WTC11 (cell line): ENCODE data around the gene SELENOP. TPM values are rescaled to one million over a fixed set of nuclear protein-coding genes. Genes with fewer than 3 reads are reported as not detected.
A peak's percentile ranks its signal among the peaks of the same experiment; 100 is the strongest.

Source experiments
- ATAC-seq: fragments of 200-7000 bp; cut with Tn5 transposase; 2 replicates; pipeline ENCODE4 v1.10.0; 2021; ENCODE audit warnings: mild to moderate bottlenecking, moderate library complexity
- CTCF ChIA-PET: fragments of 300-600 bp; sonication (Branson Sonifier 250); formaldehyde crosslinking; loops from one replicate; lab custom pipeline; 2021; ENCODE audit warnings: antibody characterized with exemption; lab: Charles Lee
- POLR2A ChIA-PET: fragments of 350-600 bp; sonication (Branson Sonifier 250); formaldehyde crosslinking; loops from one replicate; lab custom pipeline; 2021; ENCODE audit warnings: antibody characterized with exemption; lab: Charles Lee
- DNase-seq: peaks from one replicate; pipeline ENCODE4 v3.0.0; 2021; ENCODE audit warnings: low spot score
- H3K27ac Mint-ChIP-seq: 2 replicates; pipeline ENCODE4 v1.8.0; 2021; ENCODE audit warnings: mixed read lengths
- H3K27me3 Mint-ChIP-seq: 2 replicates; pipeline ENCODE4 v1.8.0; 2021; ENCODE audit warnings: low read depth, mild to moderate bottlenecking, moderate library complexity, mixed read lengths
- H3K36me3 Mint-ChIP-seq: 2 replicates; pipeline ENCODE4 v1.8.0; 2021; ENCODE audit warnings: mixed read lengths
- H3K4me1 Mint-ChIP-seq: 2 replicates; pipeline ENCODE4 v1.8.0; 2022; ENCODE audit warnings: mixed read lengths
- H3K4me3 Mint-ChIP-seq: 2 replicates; pipeline ENCODE4 v1.8.0; 2021; ENCODE audit warnings: mild to moderate bottlenecking, moderate library complexity, mixed read lengths
- H3K9me3 Mint-ChIP-seq: 2 replicates; pipeline ENCODE4 v1.8.0; 2021; ENCODE audit warnings: mixed read lengths
- CBFB ChIP-seq: sonication (generic); formaldehyde crosslinking; IDR thresholded peaks from 2 replicates; pipeline ENCODE4 v1.8.1; 2022; ENCODE audit warnings: mild to moderate bottlenecking, low read depth, missing genetic modification reagents
- ELF4 ChIP-seq: sonication (generic); formaldehyde crosslinking; IDR thresholded peaks from 2 replicates; pipeline ENCODE4 v1.8.1; 2022; ENCODE audit warnings: low read depth, mild to moderate bottlenecking, moderate library complexity, missing genetic modification reagents
- EMX1 ChIP-seq: fragments of 250-450 bp; sonication (Bioruptor Pico); IDR thresholded peaks from 2 replicates; pipeline ENCODE4 v1.8.0; 2021; ENCODE audit warnings: mild to moderate bottlenecking
- ETV6 ChIP-seq: sonication (generic); formaldehyde crosslinking; IDR thresholded peaks from 2 replicates; pipeline ENCODE4 v1.8.1; 2022; ENCODE audit warnings: mild to moderate bottlenecking, missing genetic modification reagents
- KAT7 ChIP-seq: sonication (generic); formaldehyde crosslinking; IDR thresholded peaks from 2 replicates; pipeline ENCODE4 v1.8.1; 2023; ENCODE audit warnings: missing genetic modification reagents, mild to moderate bottlenecking, borderline replicate concordance
- NFYB ChIP-seq: sonication (generic); formaldehyde crosslinking; conservative IDR thresholded peaks from 2 replicates; pipeline ENCODE4 v1.8.0; 2022; ENCODE audit warnings: low read depth, missing genetic modification reagents
- NR1H2 ChIP-seq: sonication (generic); formaldehyde crosslinking; IDR thresholded peaks from 2 replicates; pipeline ENCODE4 v1.9.0; 2021; ENCODE audit warnings: mild to moderate bottlenecking, moderate library complexity, missing genetic modification reagents
- OVOL2 ChIP-seq: fragments of 250-450 bp; sonication (Bioruptor Pico); IDR thresholded peaks from 2 replicates; pipeline ENCODE4 v1.9.0; 2021; ENCODE audit warnings: mild to moderate bottlenecking, borderline replicate concordance
- RELA ChIP-seq: sonication (generic); formaldehyde crosslinking; IDR thresholded peaks from 2 replicates; pipeline ENCODE4 v1.8.1; 2022; ENCODE audit warnings: missing genetic modification reagents, mild to moderate bottlenecking, borderline replicate concordance
- SMAD4 ChIP-seq: sonication (generic); formaldehyde crosslinking; IDR thresholded peaks from 2 replicates; pipeline ENCODE4 v1.8.0; 2022; ENCODE audit warnings: mild to moderate bottlenecking, missing genetic modification reagents
- SOX15 ChIP-seq: fragments of 250-450 bp; sonication (Bioruptor Pico); IDR thresholded peaks from 2 replicates; pipeline ENCODE4 v1.9.0; 2021; ENCODE audit warnings: mild to moderate bottlenecking
- SP1 ChIP-seq: sonication (generic); formaldehyde crosslinking; conservative IDR thresholded peaks from 2 replicates; pipeline ENCODE4 v1.8.1; 2022; ENCODE audit warnings: missing genetic modification reagents
- TCF7 ChIP-seq: sonication (generic); formaldehyde crosslinking; IDR thresholded peaks from 2 replicates; pipeline ENCODE4 v1.8.0; 2022; ENCODE audit warnings: mild to moderate bottlenecking, low read depth, missing genetic modification reagents, moderate library complexity
- ZNF121 ChIP-seq: sonication (generic); formaldehyde crosslinking; IDR thresholded peaks from 2 replicates; pipeline ENCODE4 v1.8.0; 2023; ENCODE audit warnings: missing genetic modification reagents
- ZNF317 ChIP-seq: sonication (generic); formaldehyde crosslinking; IDR thresholded peaks from 2 replicates; pipeline ENCODE4 v1.8.1; 2023; ENCODE audit warnings: low read depth, mild to moderate bottlenecking, moderate library complexity, missing genetic modification reagents, borderline replicate concordance
- total RNA-seq: library from RNA; stranded (reverse); gene quantifications from 3 replicates; pipeline ENCODE4 v1.2.3, GENCODE V29; 2021
- TF ChIP-seq, protein P1 (sequence below): fragments of 200-600 bp; IDR thresholded peaks from 2 replicates; pipeline ENCODE4 v1.8.0; 2022; ENCODE audit warnings: antibody characterized with exemption
- TF ChIP-seq, protein P2 (sequence below): sonication (generic); formaldehyde crosslinking; IDR thresholded peaks from 2 replicates; pipeline ENCODE4 v1.8.1; 2022; ENCODE audit warnings: mild to moderate bottlenecking, moderate library complexity, missing genetic modification reagents
- TF ChIP-seq, protein P3 (sequence below): fragments of 250-450 bp; sonication (Bioruptor Pico); IDR thresholded peaks from 2 replicates; pipeline ENCODE4 v1.9.0; 2021; ENCODE audit warnings: mild to moderate bottlenecking
- TF ChIP-seq, protein P4 (sequence below): sonication (generic); formaldehyde crosslinking; IDR thresholded peaks from 2 replicates; pipeline ENCODE4 v1.8.1; 2023; ENCODE audit warnings: mild to moderate bottlenecking, moderate library complexity, missing genetic modification reagents
- TF ChIP-seq, protein P5 (sequence below): sonication (generic); formaldehyde crosslinking; IDR thresholded peaks from 2 replicates; pipeline ENCODE4 v1.8.0; 2022; ENCODE audit warnings: missing genetic modification reagents

SELENOP gene
- total RNA-seq, 1 experiment from 2014 or later: 13.2 TPM

DNA sequence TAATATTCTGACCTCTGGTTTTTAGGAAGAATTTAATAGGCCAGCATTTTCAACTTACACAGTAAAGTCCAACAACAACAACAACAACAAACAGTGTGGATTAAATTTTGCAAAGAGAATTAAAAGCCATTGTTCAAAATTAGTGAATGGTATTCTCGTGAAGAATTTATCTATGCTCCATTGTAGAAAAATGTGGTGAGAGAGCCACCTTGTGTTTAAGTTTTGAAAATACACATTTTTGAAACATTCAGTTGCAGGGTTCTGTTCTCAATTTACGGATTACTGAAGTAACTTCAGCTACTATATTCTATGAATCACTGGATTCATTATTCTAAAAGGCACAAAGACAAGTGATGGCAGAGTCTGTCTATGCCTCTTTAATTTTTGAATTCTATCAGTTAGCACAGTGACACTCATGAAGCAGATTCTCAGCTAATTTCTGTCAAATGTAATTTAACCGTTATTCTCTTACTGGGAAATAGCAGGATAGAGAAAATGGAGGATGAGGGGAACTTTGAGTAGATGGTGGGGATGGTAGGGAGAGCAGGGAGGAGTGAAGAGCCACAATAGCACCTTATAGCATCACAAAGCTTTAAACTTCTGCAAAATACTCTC, 44.1 kb downstream of the SELENOP start:
- H3K4me1 Mint-ChIP-seq: no peaks in the 10 kb centered on the region
- CTCF ChIA-PET: interaction anchor here (0.6 to 1.5 kb wide), 6 partner anchors 22 to 911 kb away, joined by 5 to 12 read pairs (median 8); partner anchors contain the start of gene GHR
- POLR2A ChIA-PET: no interaction called here
- H3K9me3 Mint-ChIP-seq: no peaks in the 10 kb centered on the region
- TF ChIP-seq RELA (CRISPR knock-in tag) (no peak), ZNF317 (CRISPR knock-in tag) (no peak), OVOL2 (CRISPR knock-in tag) (no peak)
- TF ChIP-seq, protein P1, sequence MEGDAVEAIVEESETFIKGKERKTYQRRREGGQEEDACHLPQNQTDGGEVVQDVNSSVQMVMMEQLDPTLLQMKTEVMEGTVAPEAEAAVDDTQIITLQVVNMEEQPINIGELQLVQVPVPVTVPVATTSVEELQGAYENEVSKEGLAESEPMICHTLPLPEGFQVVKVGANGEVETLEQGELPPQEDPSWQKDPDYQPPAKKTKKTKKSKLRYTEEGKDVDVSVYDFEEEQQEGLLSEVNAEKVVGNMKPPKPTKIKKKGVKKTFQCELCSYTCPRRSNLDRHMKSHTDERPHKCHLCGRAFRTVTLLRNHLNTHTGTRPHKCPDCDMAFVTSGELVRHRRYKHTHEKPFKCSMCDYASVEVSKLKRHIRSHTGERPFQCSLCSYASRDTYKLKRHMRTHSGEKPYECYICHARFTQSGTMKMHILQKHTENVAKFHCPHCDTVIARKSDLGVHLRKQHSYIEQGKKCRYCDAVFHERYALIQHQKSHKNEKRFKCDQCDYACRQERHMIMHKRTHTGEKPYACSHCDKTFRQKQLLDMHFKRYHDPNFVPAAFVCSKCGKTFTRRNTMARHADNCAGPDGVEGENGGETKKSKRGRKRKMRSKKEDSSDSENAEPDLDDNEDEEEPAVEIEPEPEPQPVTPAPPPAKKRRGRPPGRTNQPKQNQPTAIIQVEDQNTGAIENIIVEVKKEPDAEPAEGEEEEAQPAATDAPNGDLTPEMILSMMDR: peak; percentile 37
- no peaks in the 10 kb centered on the region for H3K27me3 Mint-ChIP-seq
- ATAC-seq (no peak), DNase-seq (no peak)
- H3K27ac Mint-ChIP-seq: no peak overlapping the region
- H3K36me3 Mint-ChIP-seq: peaks cover 25% of the 10 kb centered on the region
- H3K4me3 Mint-ChIP-seq: no peak overlapping the region

DNA sequence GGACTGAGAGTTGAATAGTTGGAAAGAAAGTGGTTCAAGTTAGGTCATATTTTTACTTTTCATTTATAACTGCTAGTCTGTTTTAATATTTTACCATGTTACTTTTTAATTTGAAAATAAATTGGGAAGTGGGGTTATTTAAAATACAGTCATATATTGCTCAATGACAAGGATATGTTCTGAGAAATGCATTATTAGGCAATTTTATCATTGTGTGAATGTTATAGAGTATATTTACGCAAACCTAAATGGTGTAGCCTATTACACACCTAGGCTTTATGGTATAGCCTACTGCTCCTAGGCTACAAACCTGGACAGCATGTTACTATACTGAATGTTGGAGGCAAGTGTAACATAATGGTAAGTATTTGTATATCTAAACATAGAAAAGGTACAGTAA, 49.9 kb downstream of the SELENOP start:
- no peaks in the 10 kb centered on the region for H3K9me3 Mint-ChIP-seq
- ChIA-PET POLR2A (no interaction called here), CTCF (interaction anchor here (1.3 kb wide), 1 partner anchor 16 kb away, joined by 5 read pairs; no protein-coding TSS in a partner anchor)
- peaks cover 21% of the 10 kb centered on the region for H3K36me3 Mint-ChIP-seq
- DNase-seq (no peak), ATAC-seq (no peak)
- H3K27me3 Mint-ChIP-seq: no peaks in the 10 kb centered on the region
- H3K27ac Mint-ChIP-seq: no peak overlapping the region
- H3K4me3 Mint-ChIP-seq: no peak overlapping the region
- H3K4me1 Mint-ChIP-seq: peaks cover 12% of the 10 kb centered on the region
- TF ChIP-seq, protein P2, sequence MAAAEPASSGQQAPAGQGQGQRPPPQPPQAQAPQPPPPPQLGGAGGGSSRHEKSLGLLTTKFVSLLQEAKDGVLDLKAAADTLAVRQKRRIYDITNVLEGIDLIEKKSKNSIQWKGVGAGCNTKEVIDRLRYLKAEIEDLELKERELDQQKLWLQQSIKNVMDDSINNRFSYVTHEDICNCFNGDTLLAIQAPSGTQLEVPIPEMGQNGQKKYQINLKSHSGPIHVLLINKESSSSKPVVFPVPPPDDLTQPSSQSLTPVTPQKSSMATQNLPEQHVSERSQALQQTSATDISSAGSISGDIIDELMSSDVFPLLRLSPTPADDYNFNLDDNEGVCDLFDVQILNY: no peak
- TF ChIP-seq RELA (CRISPR knock-in tag): no peak
- TF ChIP-seq SMAD4: no peak
- no peak for TF ChIP-seq ETV6 (CRISPR knock-in tag)
- TF ChIP-seq, all 79 proteins: peak for 0

DNA sequence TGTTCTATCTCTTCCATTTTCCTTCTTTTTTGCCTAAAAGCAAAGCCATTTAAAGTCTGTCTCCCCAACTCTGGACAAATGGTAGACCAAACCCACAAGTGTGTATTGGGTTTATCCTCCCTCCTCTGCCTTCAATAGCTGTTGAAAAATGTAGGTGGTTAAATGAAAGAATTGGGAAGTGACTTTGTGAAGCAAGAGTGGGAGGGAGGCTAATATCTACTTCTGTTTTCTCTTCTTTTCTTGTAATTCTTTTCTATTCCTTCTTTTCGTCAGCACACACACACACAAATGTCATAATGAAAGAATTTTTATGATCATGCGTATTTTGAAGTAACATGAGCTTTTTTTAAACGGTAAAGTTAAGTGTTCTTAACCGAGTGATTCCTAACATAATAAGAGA, 51.3 kb downstream of the SELENOP start:
- DNase-seq: no peak
- ATAC-seq: no peak
- ChIA-PET CTCF (interaction anchor here (1.3 kb wide), 1 partner anchor 15 kb away, joined by 5 read pairs; no protein-coding TSS in a partner anchor), POLR2A (no interaction called here)
- Mint-ChIP-seq H3K36me3 (peaks cover 21% of the 10 kb centered on the region), H3K27me3 (no peaks in the 10 kb centered on the region), H3K27ac (no peak overlapping the region), H3K9me3 (no peaks in the 10 kb centered on the region), H3K4me3 (no peak overlapping the region), H3K4me1 (peaks cover 12% of the 10 kb centered on the region)
- no peak for TF ChIP-seq ELF4 (CRISPR knock-in tag)
- TF ChIP-seq SP1 (CRISPR knock-in tag): no peak
- TF ChIP-seq, protein P3, sequence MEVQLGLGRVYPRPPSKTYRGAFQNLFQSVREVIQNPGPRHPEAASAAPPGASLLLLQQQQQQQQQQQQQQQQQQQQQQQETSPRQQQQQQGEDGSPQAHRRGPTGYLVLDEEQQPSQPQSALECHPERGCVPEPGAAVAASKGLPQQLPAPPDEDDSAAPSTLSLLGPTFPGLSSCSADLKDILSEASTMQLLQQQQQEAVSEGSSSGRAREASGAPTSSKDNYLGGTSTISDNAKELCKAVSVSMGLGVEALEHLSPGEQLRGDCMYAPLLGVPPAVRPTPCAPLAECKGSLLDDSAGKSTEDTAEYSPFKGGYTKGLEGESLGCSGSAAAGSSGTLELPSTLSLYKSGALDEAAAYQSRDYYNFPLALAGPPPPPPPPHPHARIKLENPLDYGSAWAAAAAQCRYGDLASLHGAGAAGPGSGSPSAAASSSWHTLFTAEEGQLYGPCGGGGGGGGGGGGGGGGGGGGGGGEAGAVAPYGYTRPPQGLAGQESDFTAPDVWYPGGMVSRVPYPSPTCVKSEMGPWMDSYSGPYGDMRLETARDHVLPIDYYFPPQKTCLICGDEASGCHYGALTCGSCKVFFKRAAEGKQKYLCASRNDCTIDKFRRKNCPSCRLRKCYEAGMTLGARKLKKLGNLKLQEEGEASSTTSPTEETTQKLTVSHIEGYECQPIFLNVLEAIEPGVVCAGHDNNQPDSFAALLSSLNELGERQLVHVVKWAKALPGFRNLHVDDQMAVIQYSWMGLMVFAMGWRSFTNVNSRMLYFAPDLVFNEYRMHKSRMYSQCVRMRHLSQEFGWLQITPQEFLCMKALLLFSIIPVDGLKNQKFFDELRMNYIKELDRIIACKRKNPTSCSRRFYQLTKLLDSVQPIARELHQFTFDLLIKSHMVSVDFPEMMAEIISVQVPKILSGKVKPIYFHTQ (CRISPR knock-in tag): no peak
- TF ChIP-seq ZNF121 (CRISPR knock-in tag): no peak
- TF ChIP-seq NR1H2: no peak
- no peak for TF ChIP-seq EMX1 (CRISPR knock-in tag)
- TF ChIP-seq, protein P4, sequence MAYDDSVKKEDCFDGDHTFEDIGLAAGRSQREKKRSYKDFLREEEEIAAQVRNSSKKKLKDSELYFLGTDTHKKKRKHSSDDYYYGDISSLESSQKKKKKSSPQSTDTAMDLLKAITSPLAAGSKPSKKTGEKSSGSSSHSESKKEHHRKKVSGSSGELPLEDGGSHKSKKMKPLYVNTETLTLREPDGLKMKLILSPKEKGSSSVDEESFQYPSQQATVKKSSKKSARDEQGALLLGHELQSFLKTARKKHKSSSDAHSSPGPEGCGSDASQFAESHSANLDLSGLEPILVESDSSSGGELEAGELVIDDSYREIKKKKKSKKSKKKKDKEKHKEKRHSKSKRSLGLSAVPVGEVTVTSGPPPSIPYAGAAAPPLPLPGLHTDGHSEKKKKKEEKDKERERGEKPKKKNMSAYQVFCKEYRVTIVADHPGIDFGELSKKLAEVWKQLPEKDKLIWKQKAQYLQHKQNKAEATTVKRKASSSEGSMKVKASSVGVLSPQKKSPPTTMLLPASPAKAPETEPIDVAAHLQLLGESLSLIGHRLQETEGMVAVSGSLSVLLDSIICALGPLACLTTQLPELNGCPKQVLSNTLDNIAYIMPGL: no peak
- TF ChIP-seq NFYB (CRISPR knock-in tag): no peak
- no peak for TF ChIP-seq KAT7 (CRISPR knock-in tag)
- no peak for TF ChIP-seq TCF7 (CRISPR knock-in tag)
- TF ChIP-seq, protein P5, sequence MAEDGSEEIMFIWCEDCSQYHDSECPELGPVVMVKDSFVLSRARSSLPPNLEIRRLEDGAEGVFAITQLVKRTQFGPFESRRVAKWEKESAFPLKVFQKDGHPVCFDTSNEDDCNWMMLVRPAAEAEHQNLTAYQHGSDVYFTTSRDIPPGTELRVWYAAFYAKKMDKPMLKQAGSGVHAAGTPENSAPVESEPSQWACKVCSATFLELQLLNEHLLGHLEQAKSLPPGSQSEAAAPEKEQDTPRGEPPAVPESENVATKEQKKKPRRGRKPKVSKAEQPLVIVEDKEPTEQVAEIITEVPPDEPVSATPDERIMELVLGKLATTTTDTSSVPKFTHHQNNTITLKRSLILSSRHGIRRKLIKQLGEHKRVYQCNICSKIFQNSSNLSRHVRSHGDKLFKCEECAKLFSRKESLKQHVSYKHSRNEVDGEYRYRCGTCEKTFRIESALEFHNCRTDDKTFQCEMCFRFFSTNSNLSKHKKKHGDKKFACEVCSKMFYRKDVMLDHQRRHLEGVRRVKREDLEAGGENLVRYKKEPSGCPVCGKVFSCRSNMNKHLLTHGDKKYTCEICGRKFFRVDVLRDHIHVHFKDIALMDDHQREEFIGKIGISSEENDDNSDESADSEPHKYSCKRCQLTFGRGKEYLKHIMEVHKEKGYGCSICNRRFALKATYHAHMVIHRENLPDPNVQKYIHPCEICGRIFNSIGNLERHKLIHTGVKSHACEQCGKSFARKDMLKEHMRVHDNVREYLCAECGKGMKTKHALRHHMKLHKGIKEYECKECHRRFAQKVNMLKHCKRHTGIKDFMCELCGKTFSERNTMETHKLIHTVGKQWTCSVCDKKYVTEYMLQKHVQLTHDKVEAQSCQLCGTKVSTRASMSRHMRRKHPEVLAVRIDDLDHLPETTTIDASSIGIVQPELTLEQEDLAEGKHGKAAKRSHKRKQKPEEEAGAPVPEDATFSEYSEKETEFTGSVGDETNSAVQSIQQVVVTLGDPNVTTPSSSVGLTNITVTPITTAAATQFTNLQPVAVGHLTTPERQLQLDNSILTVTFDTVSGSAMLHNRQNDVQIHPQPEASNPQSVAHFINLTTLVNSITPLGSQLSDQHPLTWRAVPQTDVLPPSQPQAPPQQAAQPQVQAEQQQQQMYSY (CRISPR knock-in tag): no peak
- no peak for TF ChIP-seq SOX15
- no peak for TF ChIP-seq CBFB
